Prostate gland (tissue), 2 donors: Measurements from ENCODE around the gene ARHGAP26. TPM values are rescaled to one million over a fixed set of nuclear protein-coding genes. Genes with fewer than 3 reads are reported as not detected.

Experiments
- DNase-seq: peaks from one replicate; pipeline ENCODE4 v3.0.0-alpha.2; 2019; ENCODE audit warnings: low spot score
- H3K27ac ChIP-seq, 2 donors: fragments of 200-600 bp; sonication (generic); 2 replicates each; pipeline ENCODE4 v1.5.1; 2017 to 2019
- H3K27me3 ChIP-seq: fragments of 200-600 bp; sonication (generic); replicated peaks from 2 replicates; pipeline ENCODE4 v1.5.1; 2019; ENCODE audit not compliant: insufficient read depth
- H3K36me3 ChIP-seq, 2 donors: fragments of 200-600 bp; sonication (generic); 1 replicate in 1 of 2; 2 replicates in 1 of 2; pipeline versions ENCODE4 v1.5.1 to v1.8.1; 2017 to 2019
- H3K4me1 ChIP-seq: fragments of 200-600 bp; sonication (generic); replicated peaks from 2 replicates; pipeline ENCODE4 v1.5.1; 2019
- H3K4me3 ChIP-seq, 2 donors: fragments of 200-600 bp; sonication (generic); 2 replicates each; pipeline ENCODE4 v1.5.1; 2017 to 2019
- H3K9me3 ChIP-seq: fragments of 200-600 bp; sonication (generic); 2 replicates; pipeline ENCODE4 v1.5.1; 2017
- POLR2A ChIP-seq: fragments of 450-650 bp; IDR thresholded peaks from one replicate; pipeline ENCODE4 v1.6.1; 2016; ENCODE audit warnings: antibody characterized with exemption, mild to moderate bottlenecking
- POLR2AphosphoS5 ChIP-seq: sonication (generic); formaldehyde crosslinking; IDR thresholded peaks from one replicate; pipeline ENCODE4 v1.6.1; 2017; ENCODE audit warnings: antibody characterized with exemption
- WGBS: methylation state at CpG from one replicate; pipeline ENCODE4 v1.1.5; 2018; 5-methylcytosine and 5-hydroxymethylcytosine counted together
- intact Hi-C: fragments of 100-400 bp; cut with DNase I; formaldehyde crosslinking; loops from one replicate; pipeline ENCODE4 v1.14.2; 2022
- total RNA-seq, 2 donors: library from RNA; depleted of rRNA; stranded (reverse); fragments of >200 nt; gene quantifications; one replicate each; pipeline ENCODE4 v1.1.0, GENCODE V29; 2016
- TF ChIP-seq, protein P1 (sequence below), 4 experiments: fragments of 200-600 bp in 2 of 4; fragments of 450-650 bp in 2 of 4; sonication (generic) in 2 of 4; IDR thresholded peaks; 1 replicate in 3 of 4; 2 replicates in 1 of 4; pipeline ENCODE4 v1.5.1; 2016 to 2019; ENCODE audit warnings: antibody characterized with exemption in 4 of 4, mild to moderate bottlenecking in 2 of 4, moderate library complexity in 2 of 4

The ARHGAP26 gene
- total RNA-seq, 2 donors from 2014 or later: 11.7 to 39.8 TPM

GRCh38 chr5:143026380-143026779 lies 256.2 kb downstream of the ARHGAP26 start:
- 95% methylated on average over 3 of the region's 3 CpGs for WGBS
- no peak for DNase-seq

DNA sequence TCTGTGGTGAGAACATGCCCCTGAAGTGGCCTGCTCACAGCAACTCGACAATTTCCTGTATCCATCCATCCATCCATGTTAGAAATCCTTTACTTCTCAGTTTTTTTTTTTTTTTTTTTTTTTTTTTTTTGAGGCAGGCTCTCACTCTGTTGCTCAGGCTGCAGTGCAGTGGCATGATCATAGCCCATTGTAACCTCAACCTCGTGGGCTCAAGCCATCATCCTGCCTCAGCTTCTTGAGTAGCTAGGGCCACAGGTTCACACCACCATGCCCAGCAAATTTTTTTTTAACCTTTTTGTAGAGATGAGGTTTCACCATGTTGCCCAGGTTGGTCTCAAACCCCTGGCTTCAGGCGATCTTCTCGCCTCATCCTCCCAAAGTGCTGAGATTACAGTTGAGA lies 259.1 kb downstream of the ARHGAP26 start:
- H3K4me3 ChIP-seq: no peak overlapping the region
- no peaks in the 10 kb centered on the region for H3K27me3 ChIP-seq
- intact Hi-C loops: loop anchor here (10.0 kb wide), 1 partner anchor 116 kb away; no protein-coding TSS in a partner anchor
- DNase-seq: no peak
- no peaks in the 10 kb centered on the region for H3K36me3 ChIP-seq
- no peak overlapping the region for H3K27ac ChIP-seq
- H3K9me3 ChIP-seq: no peaks in the 10 kb centered on the region
- H3K4me1 ChIP-seq: no peaks in the 10 kb centered on the region
- WGBS: 95% methylated on average over 4 of the region's 4 CpGs
- no peak for TF ChIP-seq POLR2A
- TF ChIP-seq, protein P1, sequence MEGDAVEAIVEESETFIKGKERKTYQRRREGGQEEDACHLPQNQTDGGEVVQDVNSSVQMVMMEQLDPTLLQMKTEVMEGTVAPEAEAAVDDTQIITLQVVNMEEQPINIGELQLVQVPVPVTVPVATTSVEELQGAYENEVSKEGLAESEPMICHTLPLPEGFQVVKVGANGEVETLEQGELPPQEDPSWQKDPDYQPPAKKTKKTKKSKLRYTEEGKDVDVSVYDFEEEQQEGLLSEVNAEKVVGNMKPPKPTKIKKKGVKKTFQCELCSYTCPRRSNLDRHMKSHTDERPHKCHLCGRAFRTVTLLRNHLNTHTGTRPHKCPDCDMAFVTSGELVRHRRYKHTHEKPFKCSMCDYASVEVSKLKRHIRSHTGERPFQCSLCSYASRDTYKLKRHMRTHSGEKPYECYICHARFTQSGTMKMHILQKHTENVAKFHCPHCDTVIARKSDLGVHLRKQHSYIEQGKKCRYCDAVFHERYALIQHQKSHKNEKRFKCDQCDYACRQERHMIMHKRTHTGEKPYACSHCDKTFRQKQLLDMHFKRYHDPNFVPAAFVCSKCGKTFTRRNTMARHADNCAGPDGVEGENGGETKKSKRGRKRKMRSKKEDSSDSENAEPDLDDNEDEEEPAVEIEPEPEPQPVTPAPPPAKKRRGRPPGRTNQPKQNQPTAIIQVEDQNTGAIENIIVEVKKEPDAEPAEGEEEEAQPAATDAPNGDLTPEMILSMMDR (IDR thresholded peaks at IDR 0.05): no peak
- TF ChIP-seq POLR2AphosphoS5: no peak

More at GRCh38 chr5:143026380-143026779, 256.2 kb downstream of the ARHGAP26 start:
- no peak overlapping the region for H3K4me3 ChIP-seq
- no peaks in the 10 kb centered on the region for H3K4me1 ChIP-seq
- H3K27me3 ChIP-seq: no peaks in the 10 kb centered on the region
- no peak overlapping the region for H3K27ac ChIP-seq
- no peaks in the 10 kb centered on the region for H3K9me3 ChIP-seq
- no peaks in the 10 kb centered on the region for H3K36me3 ChIP-seq
- intact Hi-C loops: loop anchor here (10.0 kb wide), 1 partner anchor 118 kb away; no protein-coding TSS in a partner anchor
- no peak for TF ChIP-seq POLR2A
- no peak for TF ChIP-seq POLR2AphosphoS5
- TF ChIP-seq, protein P1 (IDR thresholded peaks at IDR 0.05): no peak

DNA sequence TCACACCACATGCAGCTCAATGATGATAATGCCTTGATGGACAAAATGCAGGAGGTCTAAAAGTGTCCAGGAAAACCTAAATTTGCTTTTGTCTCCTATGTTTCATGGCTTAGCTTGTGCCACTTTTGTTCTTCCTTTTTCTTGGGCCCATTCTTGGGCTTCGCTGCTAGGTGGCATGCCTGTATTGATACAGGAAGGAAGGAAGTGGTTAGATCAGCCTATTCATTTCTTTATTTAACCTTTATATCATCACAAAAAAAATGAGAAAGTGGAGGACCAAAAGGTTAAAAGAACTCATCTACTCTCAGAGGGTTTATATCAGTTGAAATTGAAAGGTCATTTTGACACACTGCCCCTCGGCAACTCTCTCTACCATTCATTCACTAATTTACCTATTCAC lies 260.2 kb downstream of the ARHGAP26 start:
- intact Hi-C loops: no loop called here
- Histone ChIP-seq H3K4me3 (no peak overlapping the region), H3K4me1 (no peaks in the 10 kb centered on the region), H3K27ac (no peak overlapping the region), H3K27me3 (no peaks in the 10 kb centered on the region), H3K36me3 (no peaks in the 10 kb centered on the region), H3K9me3 (no peaks in the 10 kb centered on the region)
- no peak for DNase-seq
- WGBS: 98% methylated on average over 2 of the region's 2 CpGs
- no peak for TF ChIP-seq POLR2AphosphoS5

DNA sequence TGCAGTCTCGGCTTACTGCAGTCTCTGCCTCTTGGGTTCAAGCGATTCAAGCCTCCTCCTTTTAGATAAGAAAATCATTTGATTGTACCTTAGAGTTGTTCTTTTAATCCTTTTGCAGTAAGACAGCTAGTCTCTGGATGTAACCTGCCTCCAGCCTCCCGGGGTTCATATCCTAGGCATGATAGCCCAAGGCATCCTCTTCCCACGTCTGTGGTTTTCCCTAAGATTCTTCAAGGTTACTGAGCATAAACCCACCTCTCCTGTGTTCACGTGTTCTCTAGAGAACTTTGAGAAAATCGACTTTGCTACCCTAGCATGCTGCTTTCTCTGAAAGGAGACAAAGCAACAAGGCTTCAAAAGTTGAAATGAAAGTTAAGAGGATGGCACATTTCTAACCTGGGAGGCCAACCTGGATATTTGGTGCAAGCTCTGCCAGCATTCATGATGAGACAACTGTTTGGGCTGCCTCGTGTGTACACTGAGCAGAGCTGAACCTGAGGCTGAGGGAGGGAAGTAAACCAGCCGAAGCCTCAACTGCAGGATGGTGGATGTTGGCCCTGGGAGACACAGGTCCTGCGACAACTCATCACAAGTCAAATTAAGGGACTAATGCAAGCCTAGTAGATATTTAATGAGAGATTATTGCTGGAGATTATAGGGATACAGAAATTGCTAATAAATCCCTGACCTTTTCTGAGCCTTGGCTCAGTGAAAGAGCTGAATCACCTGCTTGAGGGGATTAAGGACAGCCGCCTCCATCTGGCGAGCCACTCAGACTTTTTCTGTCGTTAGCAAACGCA lies 261.8 kb downstream of the ARHGAP26 start:
- TF ChIP-seq, protein P1 (IDR thresholded peaks at IDR 0.05): no peak
- no peak for TF ChIP-seq POLR2AphosphoS5
- TF ChIP-seq POLR2A: no peak
- Histone ChIP-seq H3K4me3 (no peak overlapping the region), H3K36me3 (no peaks in the 10 kb centered on the region), H3K27me3 (no peaks in the 10 kb centered on the region), H3K27ac (no peak overlapping the region), H3K9me3 (no peaks in the 10 kb centered on the region), H3K4me1 (no peaks in the 10 kb centered on the region)
- intact Hi-C loops: no loop called here
- no peak for DNase-seq
- 87% methylated on average over 13 of the region's 13 CpGs for WGBS

DNA sequence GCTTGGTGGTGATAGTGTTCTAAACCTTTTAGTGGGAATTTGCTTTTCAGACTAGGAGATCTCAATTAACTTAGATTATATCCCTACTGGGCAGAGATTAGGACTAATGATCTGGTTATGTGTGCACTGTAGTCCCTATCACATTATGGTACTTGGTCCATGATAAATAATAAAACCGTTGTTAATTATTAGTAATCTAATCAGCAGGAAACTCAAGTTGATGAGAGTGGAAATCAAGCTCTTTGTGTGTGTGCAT lies 262.3 kb downstream of the ARHGAP26 start:
- intact Hi-C loops: no loop called here
- Histone ChIP-seq H3K36me3 (no peaks in the 10 kb centered on the region), H3K4me1 (no peaks in the 10 kb centered on the region), H3K9me3 (no peaks in the 10 kb centered on the region), H3K27ac (no peak overlapping the region), H3K27me3 (no peaks in the 10 kb centered on the region), H3K4me3 (no peak overlapping the region)
- WGBS: 64% methylated on average over 1 of the region's 1 CpG
- TF ChIP-seq POLR2AphosphoS5 (no peak), POLR2A (no peak)
- TF ChIP-seq, protein P1 (IDR thresholded peaks at IDR 0.05): no peak
- DNase-seq: no peak
